Measurements from ENCODE around the gene PAIP2B. TPM values are rescaled to one million over a fixed set of nuclear protein-coding genes. Genes with fewer than 3 reads are reported as not detected.

The PAIP2B gene
- total RNA-seq, 6 experiments from 2014 or later: 8.4 to 30.1 (median 15.3) TPM

DNA sequence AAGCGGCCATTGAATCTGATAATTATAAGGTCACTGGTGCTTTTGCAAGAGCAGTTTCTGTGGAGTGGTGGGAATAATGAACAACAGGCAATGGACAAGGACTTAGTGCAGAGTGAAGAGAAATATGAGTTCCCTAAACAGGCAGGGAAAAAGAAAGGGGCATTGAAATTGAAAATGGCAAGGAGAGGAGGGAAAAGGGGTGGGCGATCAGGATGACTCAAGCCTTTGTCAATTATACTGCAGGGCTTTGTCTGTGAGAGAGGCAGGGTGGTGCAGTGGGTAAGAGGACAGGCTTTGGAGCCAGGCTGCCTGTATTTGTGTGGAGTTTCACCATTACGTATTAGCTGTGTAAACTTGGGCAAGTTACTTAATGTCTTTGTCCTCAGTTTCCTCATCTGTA lies 29.5 kb upstream of the PAIP2B start:
- no peak overlapping the region for H3K27ac ChIP-seq
- H3K4me3 ChIP-seq: no peak overlapping the region
- H3K36me3 ChIP-seq: no peaks in the 10 kb centered on the region
- H3K4me1 ChIP-seq: no peaks in the 10 kb centered on the region
- 69% methylated on average over 3 of the region's 3 CpGs for WGBS (ENCODE audit: insufficient coverage, low coverage, low lambda C conversion rate, missing lambda C conversion rate)
- no peaks in the 10 kb centered on the region for H3K9me3 ChIP-seq
- no peaks in the 10 kb centered on the region for H3K27me3 ChIP-seq
- ATAC-seq (no peak), DNase-seq (no peak)
- TF ChIP-seq CTCF (IDR thresholded peaks at IDR 0.05): no peak
- intact Hi-C loops (cut with DNase I): no loop called here

DNA sequence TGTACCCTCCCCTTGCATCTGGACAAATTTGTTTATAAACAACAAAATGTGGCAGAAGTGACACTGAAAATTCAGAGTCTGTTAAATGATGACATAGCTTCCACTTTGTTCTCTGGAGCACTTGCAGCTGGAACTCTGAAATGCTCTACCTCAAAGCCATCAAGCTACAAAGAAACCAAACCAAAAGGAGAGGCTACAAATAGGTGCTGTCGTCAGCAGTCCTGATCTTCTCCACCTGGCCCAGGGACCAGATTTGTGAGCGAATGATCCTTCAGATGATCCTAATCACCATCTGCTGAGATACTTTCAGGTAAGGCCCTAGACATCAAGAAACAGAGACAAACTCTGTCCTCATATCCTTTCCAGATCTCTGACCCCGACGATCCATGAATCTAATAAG lies 27.9 kb upstream of the PAIP2B start:
- H3K4me3 ChIP-seq: no peak overlapping the region
- no peaks in the 10 kb centered on the region for H3K36me3 ChIP-seq
- TF ChIP-seq POLR2A (IDR thresholded peaks at IDR 0.05): no peak
- TF ChIP-seq CTCF (IDR thresholded peaks at IDR 0.05): no peak
- H3K27ac ChIP-seq: no peak overlapping the region
- WGBS (ENCODE audit: insufficient coverage, low coverage, low lambda C conversion rate, missing lambda C conversion rate): 82% methylated on average over 3 of the region's 4 CpGs
- no peaks in the 10 kb centered on the region for H3K4me1 ChIP-seq
- ATAC-seq (no peak), DNase-seq (no peak)
- intact Hi-C loops (cut with DNase I): no loop called here
- H3K27me3 ChIP-seq: no peaks in the 10 kb centered on the region
- no peaks in the 10 kb centered on the region for H3K9me3 ChIP-seq

GRCh38 chr2:71254078-71254477 lies 27.2 kb upstream of the PAIP2B start:
- Histone ChIP-seq H3K4me3 (no peak overlapping the region), H3K27me3 (no peaks in the 10 kb centered on the region), H3K9me3 (no peaks in the 10 kb centered on the region), H3K36me3 (no peaks in the 10 kb centered on the region), H3K4me1 (no peaks in the 10 kb centered on the region), H3K27ac (no peak overlapping the region)
- DNase-seq (no peak), ATAC-seq (no peak)
- WGBS (ENCODE audit: insufficient coverage, low coverage, low lambda C conversion rate, missing lambda C conversion rate): 91% methylated on average over 3 of the region's 3 CpGs
- intact Hi-C loops (cut with DNase I): no loop called here
- TF ChIP-seq POLR2A (IDR thresholded peaks at IDR 0.05): no peak
- no peak for TF ChIP-seq CTCF (IDR thresholded peaks at IDR 0.05)

GRCh38 chr2:71253476-71253875 lies 26.6 kb upstream of the PAIP2B start:
- intact Hi-C loops (cut with DNase I): no loop called here
- Histone ChIP-seq H3K27me3 (no peaks in the 10 kb centered on the region), H3K9me3 (no peaks in the 10 kb centered on the region), H3K4me1 (no peaks in the 10 kb centered on the region), H3K4me3 (no peak overlapping the region), H3K27ac (no peak overlapping the region), H3K36me3 (no peaks in the 10 kb centered on the region)
- ATAC-seq (no peak), DNase-seq (no peak)
- WGBS (ENCODE audit: insufficient coverage, low coverage, low lambda C conversion rate, missing lambda C conversion rate): 60% methylated on average over 1 of the region's 1 CpG
- no peak for TF ChIP-seq CTCF (IDR thresholded peaks at IDR 0.05)
- no peak for TF ChIP-seq POLR2A (IDR thresholded peaks at IDR 0.05)

DNA sequence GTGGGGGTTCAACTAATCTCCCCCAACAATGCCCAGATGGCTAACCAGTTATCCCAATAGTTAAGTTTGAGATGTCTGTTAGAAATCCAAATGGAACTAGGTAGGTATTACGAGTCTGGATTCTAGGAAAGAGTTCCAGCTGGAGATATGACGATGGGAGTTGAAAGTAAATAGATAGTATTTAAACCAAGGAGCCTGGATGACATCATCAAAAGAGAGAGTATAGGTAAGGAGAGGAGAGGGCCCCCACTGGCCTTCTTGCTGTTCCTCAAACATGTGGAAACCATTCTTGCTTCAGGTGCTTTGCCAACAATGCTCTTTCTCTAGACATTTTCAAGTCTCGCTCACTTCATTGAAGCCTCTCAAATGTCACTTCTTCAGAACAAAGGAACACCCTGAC lies 26.0 kb upstream of the PAIP2B start:
- intact Hi-C loops (cut with DNase I): no loop called here
- 84% methylated on average over 2 of the region's 3 CpGs for WGBS (ENCODE audit: insufficient coverage, low coverage, low lambda C conversion rate, missing lambda C conversion rate)
- no peak for ATAC-seq
- Histone ChIP-seq H3K27ac (no peak overlapping the region), H3K4me1 (no peaks in the 10 kb centered on the region), H3K36me3 (no peaks in the 10 kb centered on the region), H3K4me3 (no peak overlapping the region), H3K9me3 (no peaks in the 10 kb centered on the region), H3K27me3 (no peaks in the 10 kb centered on the region)
- DNase-seq: no peak
- TF ChIP-seq POLR2A (IDR thresholded peaks at IDR 0.05) (no peak), CTCF (IDR thresholded peaks at IDR 0.05) (no peak)

Data from right lobe of liver (tissue), 6 donors.